Measurements from ENCODE around the gene DDX42. TPM values are rescaled to one million over a fixed set of nuclear protein-coding genes. Genes with fewer than 3 reads are reported as not detected.

Gene DDX42, protein sequence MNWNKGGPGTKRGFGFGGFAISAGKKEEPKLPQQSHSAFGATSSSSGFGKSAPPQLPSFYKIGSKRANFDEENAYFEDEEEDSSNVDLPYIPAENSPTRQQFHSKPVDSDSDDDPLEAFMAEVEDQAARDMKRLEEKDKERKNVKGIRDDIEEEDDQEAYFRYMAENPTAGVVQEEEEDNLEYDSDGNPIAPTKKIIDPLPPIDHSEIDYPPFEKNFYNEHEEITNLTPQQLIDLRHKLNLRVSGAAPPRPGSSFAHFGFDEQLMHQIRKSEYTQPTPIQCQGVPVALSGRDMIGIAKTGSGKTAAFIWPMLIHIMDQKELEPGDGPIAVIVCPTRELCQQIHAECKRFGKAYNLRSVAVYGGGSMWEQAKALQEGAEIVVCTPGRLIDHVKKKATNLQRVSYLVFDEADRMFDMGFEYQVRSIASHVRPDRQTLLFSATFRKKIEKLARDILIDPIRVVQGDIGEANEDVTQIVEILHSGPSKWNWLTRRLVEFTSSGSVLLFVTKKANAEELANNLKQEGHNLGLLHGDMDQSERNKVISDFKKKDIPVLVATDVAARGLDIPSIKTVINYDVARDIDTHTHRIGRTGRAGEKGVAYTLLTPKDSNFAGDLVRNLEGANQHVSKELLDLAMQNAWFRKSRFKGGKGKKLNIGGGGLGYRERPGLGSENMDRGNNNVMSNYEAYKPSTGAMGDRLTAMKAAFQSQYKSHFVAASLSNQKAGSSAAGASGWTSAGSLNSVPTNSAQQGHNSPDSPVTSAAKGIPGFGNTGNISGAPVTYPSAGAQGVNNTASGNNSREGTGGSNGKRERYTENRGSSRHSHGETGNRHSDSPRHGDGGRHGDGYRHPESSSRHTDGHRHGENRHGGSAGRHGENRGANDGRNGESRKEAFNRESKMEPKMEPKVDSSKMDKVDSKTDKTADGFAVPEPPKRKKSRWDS
- total RNA-seq (100 to 1,000 TPM; 107 to 136 (median 126) TPM), polyA plus RNA-seq (10 to 100 TPM; 45.0 to 70.5 (median 61.8) TPM)
- long read RNA-seq, donor 1, full-length matches to known transcripts, result 60 of 60 reads
- long read RNA-seq, donor 1, partial matches to known transcripts, result 0 of 60 reads
- long read RNA-seq, donor 1, other reads (novel, unspliced or antisense), result 0 of 60 reads
- long read RNA-seq, donor 2, transcript DDX42-214 (1 exons, 2,244 nt), result major isoform, 34 of 43 reads
- long read RNA-seq, donor 2, partial matches to known transcripts, result 5 of 43 reads
- long read RNA-seq, donor 2, other reads (novel, unspliced or antisense), result 0 of 43 reads

DNA sequence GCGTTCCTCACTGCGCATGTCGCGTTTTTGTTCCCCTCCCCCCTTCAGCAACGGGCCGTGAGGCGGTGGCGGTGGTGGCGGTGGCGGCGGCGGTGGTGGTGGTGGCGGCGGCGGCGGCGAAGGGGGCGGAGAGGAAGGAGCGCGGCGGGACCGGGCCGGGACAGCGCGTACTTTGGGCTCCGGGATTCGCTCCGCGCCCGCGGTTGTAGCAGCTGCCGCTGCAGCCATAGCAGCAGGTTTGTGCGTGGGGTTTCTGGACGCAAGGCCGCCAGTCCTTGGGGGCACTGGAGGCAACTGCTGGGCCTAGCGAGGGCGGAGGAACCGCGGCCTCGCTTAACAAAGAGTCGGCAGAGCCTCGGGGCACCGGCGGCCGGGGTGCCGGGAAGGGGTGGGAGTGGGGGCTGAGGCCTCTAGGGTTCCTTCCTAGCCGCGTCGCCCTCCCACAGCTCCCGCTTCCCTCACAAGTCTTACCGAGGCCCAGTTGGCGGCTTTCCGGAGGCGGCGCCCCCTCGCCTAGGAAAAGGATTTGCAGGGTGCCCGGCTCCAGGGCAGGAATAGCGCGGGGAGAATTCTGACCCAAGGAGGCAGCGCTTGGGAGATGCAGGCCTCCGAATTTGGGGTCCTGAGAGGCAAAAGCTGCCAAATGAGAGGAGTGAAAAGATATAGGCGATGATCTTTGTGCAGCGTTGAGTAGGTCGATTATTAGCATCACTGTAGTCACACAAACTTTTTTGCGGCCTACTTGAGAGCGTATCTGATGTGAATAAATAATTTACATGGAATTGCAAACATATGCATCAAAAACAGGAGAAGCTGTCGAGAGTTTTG, at the start of gene DDX42:
Gene DDX42 (plus strand): TSS at position 30 of the 828 bp plus-strand sequence. CDS start 12,880 bp downstream, outside the sequence.
- Histone ChIP-seq H3K4me1 (peaks cover 25 to 87% (median 74%) of the 10 kb centered on the region in 6 donors), H3K27ac (peak within 1 kb of the TSS; percentile 96 to 99 (median 98)), H3K9me3 (no peaks in the 10 kb centered on the region), H3K36me3 (peaks cover 0 to 35% (median 4%) of the 10 kb centered on the region in 6 donors), H3K27me3 (replicated peaks in 1 of 7) (no peaks in the 10 kb centered on the region), H3K4me3 (peak within 1 kb of the TSS; percentile 63 to 98 (median 84))
- peak; percentile 96 for DNase-seq
- 0 to 1% (median 0%) methylated on average over 40 to 64 of the region's 67 CpGs for WGBS, 5 donors
- TF ChIP-seq POLR2AphosphoS5 (IDR thresholded peaks at IDR 0.05) (no peak), POLR2A (IDR thresholded peaks at IDR 0.05) (no peak)
- TF ChIP-seq, protein P1, sequence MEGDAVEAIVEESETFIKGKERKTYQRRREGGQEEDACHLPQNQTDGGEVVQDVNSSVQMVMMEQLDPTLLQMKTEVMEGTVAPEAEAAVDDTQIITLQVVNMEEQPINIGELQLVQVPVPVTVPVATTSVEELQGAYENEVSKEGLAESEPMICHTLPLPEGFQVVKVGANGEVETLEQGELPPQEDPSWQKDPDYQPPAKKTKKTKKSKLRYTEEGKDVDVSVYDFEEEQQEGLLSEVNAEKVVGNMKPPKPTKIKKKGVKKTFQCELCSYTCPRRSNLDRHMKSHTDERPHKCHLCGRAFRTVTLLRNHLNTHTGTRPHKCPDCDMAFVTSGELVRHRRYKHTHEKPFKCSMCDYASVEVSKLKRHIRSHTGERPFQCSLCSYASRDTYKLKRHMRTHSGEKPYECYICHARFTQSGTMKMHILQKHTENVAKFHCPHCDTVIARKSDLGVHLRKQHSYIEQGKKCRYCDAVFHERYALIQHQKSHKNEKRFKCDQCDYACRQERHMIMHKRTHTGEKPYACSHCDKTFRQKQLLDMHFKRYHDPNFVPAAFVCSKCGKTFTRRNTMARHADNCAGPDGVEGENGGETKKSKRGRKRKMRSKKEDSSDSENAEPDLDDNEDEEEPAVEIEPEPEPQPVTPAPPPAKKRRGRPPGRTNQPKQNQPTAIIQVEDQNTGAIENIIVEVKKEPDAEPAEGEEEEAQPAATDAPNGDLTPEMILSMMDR (IDR thresholded peaks at IDR 0.05 in 8 of 11, conservative IDR thresholded peaks at IDR 0.05 in 3 of 11), result peak in 2 of 11 experiments; percentile 13 to 21
- intact Hi-C loops (cut with DNase I; ENCODE audit: low total_unique reads), result loop anchor here (10.0 kb wide), 1 partner anchor 50 kb away; the partner anchor contains the start of genes FTSJ3 and PSMC5

DNA sequence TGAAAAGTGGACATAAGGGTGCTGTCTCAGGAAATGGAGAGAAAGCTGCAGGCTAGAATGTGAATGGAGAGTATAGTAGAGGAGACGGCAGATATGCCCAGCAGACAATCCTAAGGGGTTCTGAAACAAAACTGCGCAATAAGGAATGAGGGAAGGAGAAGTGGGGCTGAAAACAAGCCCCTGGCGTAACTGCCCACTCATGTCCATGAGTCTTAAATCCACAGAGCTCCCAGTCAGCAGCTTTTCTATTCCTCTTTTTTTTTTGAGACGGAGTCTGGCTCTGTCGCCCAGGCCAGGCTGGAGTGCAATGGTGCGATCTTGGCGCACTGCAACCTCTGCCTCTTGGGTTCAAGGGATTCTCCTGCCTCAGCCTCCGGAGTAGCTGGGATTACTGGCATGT, 38.3 kb upstream of the DDX42 start:
- Histone ChIP-seq H3K4me1 (peaks cover 6 to 37% (median 7%) of the 10 kb centered on the region in 6 donors), H3K36me3 (peaks cover 0 to 27% (median 0%) of the 10 kb centered on the region in 6 donors), H3K27ac (no peak overlapping the region), H3K9me3 (no peaks in the 10 kb centered on the region), H3K4me3 (no peak overlapping the region), H3K27me3 (replicated peaks in 1 of 7) (no peaks in the 10 kb centered on the region)
- intact Hi-C loops (cut with DNase I; ENCODE audit: low total_unique reads), result no loop called here
- TF ChIP-seq POLR2A (IDR thresholded peaks at IDR 0.05) (no peak), POLR2AphosphoS5 (IDR thresholded peaks at IDR 0.05) (no peak)
- TF ChIP-seq, protein P1 (IDR thresholded peaks at IDR 0.05 in 8 of 11, conservative IDR thresholded peaks at IDR 0.05 in 3 of 11), result no peak
- DNase-seq, result no peak
- 89 to 98% (median 92%) methylated on average over 7 to 8 of the region's 8 CpGs for WGBS, 5 donors

DNA sequence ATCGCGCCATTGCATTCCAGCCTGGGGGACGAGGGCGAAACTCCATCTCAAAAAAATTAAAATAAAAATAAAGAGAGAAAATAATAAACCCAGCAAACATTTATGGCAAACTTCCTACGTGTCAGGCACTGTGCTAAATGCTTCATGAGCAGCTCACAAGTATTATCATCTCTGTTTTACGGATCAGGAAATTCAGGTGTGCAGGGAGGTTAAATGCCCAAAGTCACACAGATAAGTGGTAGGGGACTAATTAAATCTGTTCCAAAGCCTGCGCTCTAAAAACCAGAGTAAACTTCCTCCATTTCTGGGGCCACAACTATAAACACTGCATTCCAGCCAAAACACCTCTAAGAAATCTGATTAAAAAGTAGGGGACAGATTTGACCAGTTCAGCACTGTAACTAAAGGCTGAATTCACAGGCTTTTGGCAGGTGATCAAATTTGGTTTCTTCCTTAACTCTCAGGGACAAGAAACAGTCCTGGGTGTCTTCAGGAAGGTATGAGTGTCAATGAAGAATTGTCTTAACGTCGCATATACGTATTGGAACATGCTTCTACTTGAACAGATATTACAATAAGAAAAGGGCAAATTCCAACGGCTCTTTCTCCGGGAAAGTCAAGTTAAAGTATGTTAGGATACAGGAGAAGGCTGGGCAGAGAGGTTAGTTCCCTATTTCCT, 33.4 kb upstream of the DDX42 start:
- 34 to 39% (median 37%) methylated on average over 12 of the region's 12 CpGs for WGBS, 5 donors
- peak overlapping the region; percentile 80 to 99 (median 98) for H3K27ac ChIP-seq
- H3K4me1 ChIP-seq, result peaks cover 7 to 69% (median 16%) of the 10 kb centered on the region in 6 donors
- peak overlapping the region; percentile 52 to 96 (median 80) for H3K4me3 ChIP-seq
- TF ChIP-seq POLR2A (IDR thresholded peaks at IDR 0.05), result no peak
- TF ChIP-seq, protein P1 (IDR thresholded peaks at IDR 0.05 in 8 of 11, conservative IDR thresholded peaks at IDR 0.05 in 3 of 11), result no peak
- TF ChIP-seq POLR2AphosphoS5 (IDR thresholded peaks at IDR 0.05), result no peak
- no peaks in the 10 kb centered on the region for H3K27me3 ChIP-seq (replicated peaks in 1 of 7)
- DNase-seq, result no peak
- peaks cover 0 to 14% (median 6%) of the 10 kb centered on the region in 6 donors for H3K36me3 ChIP-seq
- no peaks in the 10 kb centered on the region for H3K9me3 ChIP-seq
- intact Hi-C loops (cut with DNase I; ENCODE audit: low total_unique reads), result loop anchor here (10.0 kb wide), 1 partner anchor 46 kb away; no protein-coding TSS in a partner anchor

Measured in spleen (tissue), 13 donors.